Medulla oblongata (tissue), 1 donor: Measurements from ENCODE around the gene TRPV4.

Source experiments
- DNase-seq: peaks from one replicate; pipeline ENCODE4 v3.0.0-alpha.2; 2015; ENCODE audit errors: extremely low spot score

Gene TRPV4

DNA sequence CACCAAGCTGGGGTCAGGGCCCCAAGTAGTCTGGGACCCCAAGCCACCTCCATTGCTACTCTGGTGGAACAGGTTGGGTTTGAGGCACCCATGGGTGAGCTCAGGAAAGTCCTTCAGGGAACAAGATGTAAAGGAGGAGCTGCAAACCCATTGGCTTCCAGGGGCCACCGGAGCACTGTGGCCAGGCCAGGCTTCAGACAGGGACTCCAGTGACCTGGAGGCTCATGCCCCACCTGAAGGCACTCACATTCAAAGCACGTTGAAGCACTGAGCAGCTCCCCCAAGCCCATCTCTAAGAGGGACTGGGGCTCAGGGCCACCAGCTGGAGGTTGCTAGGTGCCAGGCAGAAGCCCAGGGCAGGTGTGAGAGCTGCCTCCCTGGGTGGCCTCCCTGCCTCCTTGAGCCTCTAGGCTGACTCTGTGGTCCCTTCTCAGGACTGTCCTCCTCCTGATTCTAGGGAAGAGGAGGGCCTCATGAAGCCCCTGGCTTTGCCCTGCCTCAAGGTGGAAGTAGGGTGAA, 70.5 kb downstream of the TRPV4 start:
- DNase-seq: no peak

DNA sequence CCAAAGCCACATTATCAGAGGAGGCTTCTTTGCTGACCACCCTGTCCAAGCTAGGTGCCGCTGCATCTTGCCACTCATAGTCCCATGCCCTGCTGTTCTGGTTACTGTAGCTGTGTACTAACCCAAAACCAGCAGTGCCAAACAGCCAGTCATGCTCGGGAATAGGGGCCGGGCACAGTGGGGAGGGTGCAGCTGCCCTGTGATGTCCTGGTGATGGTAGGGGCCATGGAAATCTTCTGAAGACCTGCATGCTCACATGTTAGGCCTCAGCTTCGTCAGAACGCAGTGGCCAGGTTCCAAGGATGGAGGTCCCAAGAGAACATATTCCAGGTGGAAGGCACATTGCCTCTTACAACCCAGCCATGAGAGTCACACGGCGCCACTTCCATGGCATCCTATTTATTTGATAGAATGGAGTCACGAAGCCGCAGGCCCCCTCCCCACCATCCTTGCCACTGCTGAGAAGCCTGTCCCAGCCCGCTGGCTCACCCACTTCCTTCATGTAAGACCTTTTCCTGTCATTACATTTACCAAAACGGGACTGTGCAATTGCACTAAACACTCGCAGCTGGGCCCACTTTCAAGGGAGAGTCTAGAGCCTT, 71.0 kb downstream of the TRPV4 start:
- DNase-seq: no peak

DNA sequence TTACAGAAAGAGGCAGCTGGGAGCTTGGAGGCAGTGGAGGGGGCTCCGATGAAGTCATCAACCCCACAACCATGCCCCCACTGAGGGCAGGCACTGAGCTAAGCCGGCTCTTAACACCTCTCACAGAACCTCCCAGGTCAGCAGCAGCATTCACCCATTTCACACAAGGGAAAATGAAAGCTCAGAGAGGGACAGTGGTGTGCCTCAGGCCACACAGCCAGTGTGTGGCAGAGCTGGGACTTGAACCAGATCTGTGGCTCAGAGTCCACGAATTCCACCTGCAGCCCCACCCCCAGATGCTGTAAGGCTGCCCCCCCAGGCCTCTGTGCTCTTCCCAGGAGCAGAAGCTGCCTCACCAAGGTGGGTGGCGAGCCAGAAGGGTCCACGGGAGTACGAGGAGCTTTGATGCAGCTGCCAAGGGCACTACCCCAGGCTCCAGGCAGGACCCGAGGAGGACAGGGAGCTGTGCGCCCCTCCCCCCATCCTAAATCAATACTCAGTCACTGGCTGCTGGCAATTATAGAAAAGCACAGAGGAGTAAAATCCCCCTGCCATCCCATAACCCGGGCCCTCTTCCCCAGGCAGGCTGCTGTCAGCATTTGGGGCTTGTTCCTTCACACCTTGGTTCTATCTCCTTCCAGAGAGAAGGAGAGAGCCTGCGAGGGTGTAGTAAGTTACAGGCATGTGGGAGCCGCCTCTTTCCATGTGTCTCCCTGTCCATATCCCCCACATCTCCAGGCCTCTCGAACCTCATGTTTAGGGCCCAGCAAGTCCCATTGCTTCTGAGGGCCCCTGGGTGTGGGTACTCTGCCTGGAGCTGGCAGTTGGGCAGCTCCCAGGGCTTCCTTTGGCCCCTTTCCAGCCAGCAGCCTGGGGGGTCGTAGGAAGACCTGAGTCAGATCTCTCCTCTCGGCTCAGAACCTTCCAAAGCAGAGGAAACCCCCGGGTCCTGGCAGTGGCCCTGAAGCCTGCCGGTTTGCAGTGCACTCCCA, 72.0 kb downstream of the TRPV4 start:
- no peak for DNase-seq

DNA sequence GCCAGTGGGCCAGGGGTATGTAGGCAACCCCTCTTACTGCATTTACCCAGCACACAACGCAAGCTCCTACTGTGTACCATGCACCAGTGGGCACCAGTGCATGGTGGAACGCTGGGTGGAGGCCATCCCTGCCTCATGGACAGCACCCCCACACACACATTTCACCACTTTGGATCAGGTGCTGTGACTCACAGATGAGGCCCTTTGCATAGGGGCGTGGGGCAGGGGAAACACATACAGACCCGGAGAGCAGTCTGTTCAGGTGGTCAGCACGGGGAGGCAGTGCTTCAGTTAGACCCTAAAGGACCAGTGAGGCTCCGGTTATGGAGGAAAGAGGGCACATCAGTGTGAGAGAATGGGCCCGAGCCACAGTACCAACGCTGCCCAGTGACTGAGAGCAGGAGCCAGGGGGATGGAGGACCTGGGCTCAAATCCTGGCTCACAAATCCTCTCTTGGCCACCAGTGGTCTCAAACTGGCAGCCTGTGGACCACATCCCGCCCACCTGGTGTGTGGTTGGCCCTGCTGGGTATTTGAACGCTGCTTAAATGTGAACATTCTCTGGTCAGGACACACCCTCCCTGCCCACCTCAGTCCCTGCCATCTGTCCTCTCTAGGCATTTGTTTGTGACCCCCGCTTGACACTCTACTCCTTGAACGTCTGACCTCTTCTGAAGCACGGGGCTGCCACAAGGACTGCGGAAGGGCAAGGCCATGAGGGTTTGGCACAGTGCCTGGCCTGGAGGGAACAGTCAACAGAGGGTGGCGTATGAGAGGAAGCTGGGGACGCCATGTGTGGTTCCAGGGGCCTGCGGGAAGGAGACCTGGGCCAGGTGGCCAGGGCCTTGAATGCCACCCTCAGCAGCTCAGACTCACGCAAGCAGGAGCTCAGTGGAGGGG, 72.9 kb downstream of the TRPV4 start:
- DNase-seq: peak; percentile 56

DNA sequence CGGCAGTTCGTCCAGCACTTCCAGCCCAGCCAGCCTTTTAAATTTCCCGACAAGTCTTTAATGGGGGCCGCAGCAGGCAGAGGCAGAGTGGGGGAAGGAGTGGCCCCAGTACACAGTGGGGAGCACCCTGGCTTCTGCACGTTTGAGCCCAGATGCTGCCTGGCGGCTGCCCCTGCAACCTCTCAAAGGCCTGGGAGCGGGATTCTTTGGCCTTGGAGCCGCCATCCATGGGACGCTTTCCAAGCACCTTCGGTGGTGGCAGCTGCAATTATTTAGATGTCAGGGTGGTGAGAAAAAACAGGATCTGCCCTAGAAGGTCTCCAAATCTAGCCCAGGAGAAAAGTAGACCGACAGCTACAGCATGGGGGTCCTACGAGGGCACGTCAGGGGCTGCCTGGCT, 73.6 kb downstream of the TRPV4 start:
- no peak for DNase-seq

DNA sequence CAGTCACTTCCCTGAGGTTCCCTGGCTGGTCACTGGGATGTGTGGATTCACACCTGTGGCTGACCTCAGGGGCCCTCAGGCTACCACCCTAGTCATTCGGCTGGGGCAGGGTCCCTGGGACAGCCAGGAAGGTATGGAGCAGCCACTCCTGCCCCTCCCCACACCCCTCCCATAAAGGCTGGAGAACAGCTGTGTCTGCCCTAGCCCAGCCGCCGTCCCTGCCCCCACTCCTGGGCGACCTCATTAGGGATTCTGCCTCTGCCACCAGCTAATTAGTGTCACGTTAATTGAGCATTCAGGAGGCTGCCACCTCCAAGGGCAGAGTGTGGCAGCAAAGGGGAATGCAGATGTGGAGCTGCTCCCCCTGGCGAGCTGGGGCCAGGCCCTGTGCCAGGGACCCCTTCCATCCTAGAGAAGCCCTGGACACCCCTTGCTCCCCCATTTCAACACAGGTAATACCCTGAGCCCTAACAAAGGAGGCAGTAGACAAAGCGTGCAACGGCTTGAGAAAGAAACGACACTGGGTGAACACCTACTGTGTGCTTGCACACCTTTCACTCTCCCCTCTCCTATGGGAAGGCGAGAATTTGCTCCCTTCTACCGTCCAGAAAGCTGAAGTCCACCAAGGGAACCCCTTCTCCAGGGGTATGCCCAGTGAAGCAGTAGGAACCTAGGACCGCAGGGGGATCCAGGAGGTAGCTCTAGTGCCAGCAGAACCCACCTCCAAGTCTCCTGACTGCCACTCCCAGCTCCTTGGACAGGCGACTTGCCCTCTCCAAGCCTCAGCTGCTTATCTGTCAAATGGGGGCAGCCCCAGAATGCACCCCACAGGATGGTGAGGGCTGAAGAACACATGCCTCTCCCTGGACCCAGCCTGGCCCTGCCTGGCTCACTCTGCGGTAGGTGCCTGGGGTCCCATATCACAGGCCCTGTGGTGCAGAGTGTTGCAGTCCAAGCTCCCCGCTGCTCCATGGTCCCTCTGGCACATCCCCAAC, 74.5 kb downstream of the TRPV4 start:
- DNase-seq: no peak

DNA sequence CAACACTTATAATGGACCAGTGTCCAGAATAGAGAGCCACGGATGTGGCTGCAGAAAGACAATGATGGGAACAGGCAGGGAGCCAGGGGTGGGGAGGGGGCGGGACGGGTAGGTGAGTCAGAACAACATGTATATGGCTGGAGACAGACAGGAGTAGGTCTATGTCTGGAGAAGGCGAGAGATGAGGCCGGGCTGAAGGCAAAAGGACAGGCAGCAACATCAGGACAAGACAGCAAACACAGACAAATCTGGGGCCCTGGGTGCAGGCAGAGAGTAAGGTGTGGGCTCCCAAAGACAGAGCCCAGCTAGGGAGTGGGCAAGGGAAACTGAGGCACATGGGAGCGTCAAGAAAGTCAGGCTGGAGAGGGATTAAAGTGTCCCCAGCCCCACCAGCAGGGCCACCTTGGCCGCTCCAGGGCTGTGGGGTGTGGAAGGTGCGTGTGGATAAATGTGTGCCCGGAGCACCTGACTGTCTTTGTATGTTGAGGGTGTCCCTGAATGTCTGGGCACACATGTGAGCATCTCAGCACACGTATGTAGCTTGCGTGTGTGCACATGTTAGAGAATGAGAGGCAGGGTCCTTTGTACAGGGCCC, 75.4 kb downstream of the TRPV4 start:
- no peak for DNase-seq

DNA sequence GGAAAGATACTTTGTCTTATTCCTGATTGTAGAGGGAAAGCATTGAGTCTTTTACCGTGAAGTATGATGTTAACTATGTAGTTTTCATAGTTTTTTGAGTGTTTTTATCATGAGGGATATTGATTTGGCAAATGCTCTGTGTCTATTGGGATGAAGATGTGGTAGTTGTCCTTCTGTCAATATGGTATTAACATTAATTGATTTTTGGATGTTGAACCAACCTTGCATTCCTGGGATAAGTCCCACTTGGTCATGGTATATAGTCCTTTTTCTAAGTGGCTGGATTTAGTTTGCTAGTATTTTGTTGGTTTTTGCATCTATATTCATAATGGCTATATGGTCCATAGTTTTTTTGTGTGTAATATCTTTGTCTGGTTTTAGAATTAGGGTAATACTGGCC, 76.7 kb downstream of the TRPV4 start:
- DNase-seq: no peak

DNA sequence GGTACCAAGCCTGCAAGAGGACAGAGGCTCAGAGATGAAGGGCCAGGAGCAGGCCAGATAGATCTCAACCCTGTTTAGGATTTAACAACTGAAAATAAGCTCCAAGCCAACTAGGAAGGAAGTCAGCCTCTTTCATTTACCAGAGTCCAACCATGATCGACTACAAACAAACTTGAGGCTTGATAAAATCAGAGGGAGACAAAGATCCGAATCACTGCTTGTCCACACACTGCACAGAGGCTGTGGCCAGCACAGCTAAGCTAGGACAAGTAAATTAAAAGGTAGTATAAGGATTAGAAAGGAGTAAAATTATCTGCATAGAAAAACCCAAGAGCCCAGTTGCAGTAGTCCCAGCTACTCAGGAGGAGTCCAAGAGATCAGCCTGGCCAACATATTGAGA, 79.2 kb downstream of the TRPV4 start:
- no peak for DNase-seq

DNA sequence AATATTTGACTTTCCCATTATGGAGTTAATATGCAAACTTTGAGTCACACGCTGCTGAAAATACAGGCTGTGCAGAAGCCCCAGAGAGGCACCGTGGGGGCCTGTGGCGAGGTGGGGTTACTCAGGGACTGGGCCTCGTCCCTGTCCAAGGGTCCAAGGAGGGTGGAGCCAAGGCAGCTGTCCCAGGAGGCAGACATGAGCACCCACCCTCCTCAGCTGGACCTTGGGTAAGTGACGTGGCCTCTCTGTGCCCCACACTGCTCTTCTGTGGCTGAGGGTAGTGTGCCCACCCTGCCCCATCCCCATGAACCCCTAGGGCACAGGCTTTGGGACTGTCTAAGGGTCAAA, 80.2 kb downstream of the TRPV4 start:
- DNase-seq: no peak

DNA sequence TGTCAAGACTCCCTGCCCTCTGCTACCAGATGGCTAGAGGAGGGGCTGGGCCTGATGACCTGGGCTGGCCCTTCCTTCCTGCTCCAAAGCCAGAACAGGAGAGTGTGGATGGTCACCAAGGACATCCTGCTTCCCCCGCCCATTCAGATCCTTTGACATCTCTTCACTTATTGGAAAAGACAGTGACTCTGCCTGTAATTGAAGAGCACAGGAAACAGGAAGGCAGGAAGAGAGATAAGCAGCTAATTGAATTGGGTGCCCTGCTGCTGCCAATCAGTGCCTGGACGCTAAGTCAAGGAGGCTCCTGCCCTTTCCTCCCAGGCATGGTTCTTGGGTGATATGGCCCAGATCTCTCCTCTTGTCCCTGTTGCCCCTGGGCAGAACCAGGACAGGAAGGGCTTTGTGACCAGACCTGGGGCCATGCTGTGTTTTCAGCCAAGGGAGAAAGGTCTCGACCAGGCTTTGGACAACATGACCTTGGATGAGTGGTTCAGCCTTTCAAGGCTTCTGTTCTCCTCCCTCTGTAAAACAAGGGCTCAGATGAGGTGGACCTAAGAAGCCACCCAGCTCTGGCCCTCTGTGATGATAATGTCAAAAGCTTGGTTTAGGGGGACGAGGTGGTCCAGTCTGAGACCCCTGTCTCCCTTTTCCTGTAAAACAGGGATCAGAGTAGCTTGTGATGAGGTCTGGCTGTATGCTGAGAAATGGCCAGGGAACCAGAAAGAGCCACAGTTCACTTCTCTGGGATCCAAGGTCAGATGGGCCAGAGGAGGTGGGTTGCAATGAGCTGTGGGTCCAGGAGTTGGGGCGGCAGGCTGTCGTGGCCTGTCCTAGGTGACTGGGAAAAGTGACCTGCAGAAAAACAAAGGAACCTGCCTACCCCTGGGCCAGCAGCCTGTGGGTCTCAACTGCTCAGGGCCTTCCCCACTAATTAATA, 80.8 kb downstream of the TRPV4 start:
- no peak for DNase-seq

DNA sequence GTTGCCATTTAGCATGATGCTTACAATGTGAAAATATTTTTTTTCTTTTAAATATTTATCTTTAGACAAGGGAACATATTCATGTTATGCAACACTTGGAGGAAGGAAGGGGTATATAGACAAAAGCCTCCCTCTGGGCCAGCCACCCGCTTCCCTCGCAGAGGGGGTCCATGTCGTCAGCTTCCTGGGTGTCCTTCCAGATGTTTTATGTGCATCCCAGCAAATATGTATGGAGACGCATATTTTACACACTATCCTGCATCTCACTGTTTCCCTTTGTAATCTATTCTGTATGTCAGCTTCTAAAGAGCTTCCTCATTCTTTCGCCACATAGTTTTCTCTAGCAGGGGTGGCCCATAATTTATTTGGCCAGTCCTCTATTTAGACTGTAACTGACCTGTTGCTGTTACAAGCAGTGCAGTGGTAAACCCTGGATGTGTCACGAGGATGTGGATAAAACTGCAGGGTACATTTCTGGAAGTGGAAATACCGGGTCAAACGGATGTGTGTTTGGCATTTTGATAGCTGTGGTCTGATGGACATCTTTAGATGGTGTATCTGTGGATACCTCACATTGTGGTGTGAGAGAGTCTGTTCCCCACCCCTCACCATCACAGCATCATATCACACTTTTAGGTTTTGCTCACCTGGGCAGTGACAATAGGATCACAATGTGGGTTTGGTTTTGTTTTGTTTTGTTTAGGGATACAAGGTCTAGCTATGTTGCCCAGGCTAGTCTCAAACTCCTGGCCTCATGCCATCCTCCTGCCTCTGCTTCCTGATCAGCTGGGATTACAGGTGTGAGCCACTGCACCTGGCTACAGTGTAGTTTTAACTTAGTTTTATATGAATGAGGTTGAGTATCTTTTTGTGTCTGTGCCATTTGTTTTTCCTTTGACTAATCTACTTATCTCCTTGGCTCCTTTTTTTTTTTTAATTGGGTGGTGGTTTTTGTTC, 87.9 kb downstream of the TRPV4 start:
- no peak for DNase-seq

DNA sequence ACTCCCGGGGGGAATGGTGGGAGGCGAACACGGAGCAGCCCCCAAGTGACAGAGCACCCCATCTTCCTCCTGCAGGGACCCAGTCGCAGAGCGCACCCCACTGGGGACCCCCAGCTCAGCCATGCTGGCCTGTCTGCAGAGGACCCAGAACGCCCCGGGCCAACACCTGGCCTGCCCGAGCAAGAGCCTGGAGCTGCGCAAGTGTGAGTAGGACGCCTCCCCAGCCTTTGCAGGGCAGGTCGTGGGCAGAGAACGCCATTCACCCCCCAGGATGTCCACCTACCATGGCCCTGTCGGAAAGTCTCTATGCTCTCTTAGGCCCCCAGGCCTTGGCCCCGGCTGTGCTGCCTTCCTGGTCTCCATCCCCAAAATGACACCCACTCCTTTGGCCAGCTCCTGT, 89.2 kb downstream of the TRPV4 start:
- DNase-seq: no peak

DNA sequence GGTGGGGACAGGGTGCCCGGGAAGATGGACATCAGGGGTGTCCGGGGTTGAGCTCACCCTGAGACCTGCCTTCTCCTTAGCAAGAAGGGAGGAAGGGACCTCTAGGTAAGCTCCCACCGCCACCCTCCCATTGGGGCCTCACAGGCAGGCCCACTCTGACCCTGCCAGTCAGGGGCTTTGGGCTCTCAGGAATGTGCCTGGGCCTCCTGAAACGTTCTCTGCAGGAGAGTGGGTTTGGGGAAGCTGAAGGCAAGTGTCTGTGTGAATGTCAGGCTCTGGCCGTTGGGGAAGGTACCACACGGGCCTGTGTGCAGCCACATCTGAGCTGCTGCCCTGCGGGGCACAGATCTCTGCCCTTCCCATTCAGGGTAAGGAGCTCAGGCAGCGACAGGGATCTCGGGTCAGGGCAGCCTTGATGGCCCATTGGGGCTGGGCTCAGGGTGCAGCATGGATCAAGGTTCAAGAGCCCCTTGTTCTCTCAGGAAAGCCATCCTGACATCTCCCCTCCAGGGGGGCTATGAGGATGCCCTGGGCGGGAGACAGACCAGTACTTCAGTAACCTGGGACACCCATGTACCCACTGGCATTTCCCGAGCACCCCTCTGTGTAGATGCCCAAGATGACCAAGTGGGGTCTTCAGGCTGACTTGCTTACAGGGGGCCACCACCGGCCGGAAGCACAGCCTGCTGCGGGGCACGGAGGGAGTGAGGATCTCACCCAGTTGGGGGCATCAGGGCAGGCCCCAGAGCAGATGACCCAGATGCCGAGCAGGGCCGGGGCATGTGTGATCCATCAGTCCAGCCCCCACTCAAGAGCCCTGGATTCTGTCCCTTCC, 89.9 kb downstream of the TRPV4 start:
- no peak for DNase-seq

DNA sequence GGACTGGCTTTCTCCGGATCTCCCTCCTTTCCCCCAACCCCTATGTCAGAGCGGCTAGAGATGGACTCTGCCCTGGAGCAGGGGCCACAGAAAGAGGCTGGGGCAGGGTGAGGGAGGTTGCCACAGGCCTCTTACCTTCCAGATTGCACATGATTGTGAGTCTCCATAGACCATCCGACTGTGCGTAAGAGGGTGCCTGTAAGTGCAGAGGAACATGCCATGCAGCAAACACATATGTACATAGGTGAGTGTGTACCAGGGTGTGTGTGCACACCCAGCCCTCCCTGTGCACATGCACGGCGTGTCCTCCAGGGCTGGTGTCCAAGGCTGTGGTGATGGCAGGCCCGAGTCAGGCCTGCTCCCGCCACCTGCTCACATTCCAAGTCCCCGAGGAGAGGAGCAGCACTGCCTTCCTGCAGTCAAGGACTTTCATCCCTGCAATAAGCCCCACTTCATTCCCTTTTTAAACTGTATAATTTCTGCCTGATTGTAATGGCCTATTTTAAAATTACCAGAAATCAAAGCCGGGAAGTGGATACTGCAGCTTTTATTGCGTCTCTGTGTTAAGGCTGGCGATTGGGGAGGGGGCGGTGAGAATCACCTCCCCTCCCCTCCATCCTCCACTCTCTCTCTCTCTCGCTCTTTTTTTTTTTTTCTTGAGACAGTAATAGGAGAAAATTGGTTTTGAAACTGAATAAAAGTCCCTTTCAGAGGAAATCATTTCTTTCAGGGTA, 91.1 kb downstream of the TRPV4 start:
- no peak for DNase-seq

DNA sequence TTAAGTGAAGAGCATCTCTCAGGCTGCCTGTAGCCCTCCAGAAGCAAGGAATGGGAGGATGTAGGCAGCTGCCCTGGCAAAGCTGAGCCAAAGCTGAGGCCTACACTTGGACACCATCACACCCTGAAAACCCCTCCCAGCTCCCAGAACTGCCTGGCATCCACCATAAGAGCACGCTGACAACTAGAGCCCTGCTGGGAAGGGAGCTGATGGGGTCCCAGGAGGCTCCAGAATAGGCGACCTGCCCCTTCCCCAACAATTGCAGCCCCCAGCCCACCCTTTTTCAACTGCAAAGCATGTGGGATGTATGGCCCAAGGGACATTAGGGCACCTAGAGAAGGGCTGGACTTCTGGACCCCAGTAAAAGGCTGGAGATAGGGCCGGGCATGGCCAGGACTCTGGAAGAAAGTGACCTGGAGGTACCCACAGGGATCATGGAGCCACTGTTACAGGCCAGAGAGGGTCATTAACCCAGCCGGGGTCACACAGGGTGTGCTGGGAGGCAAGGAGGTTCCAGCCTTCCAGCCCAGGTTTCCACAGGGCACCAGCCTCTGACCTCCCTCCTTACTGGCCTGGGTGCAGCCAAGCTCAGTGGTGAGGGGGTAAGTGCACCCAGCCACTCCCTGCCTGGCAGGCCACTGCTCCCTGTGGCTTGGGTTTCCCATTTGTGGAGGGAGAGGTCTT, 91.8 kb downstream of the TRPV4 start:
- DNase-seq: no peak
